Transverse colon (tissue), 4 donors: Measurements from ENCODE around the gene FOXL3.

ENCODE experiments used
- POLR2A ChIP-seq: fragments of 450-650 bp; IDR thresholded peaks from one replicate; pipeline ENCODE4 v1.6.1; 2016; ENCODE audit warnings: antibody characterized with exemption, mild to moderate bottlenecking, moderate library complexity
- POLR2AphosphoS5 ChIP-seq, 3 donors: sonication (generic); formaldehyde crosslinking; IDR thresholded peaks; one replicate each; pipeline ENCODE4 v1.6.1; 2016; ENCODE audit warnings: antibody characterized with exemption in 3 of 3
- TF ChIP-seq, protein P1 (sequence below), 5 experiments: fragments of 200-600 bp in 3 of 5; fragments of 450-650 bp in 2 of 5; sonication (generic) in 3 of 5; IDR thresholded peaks; 1 replicate in 2 of 5; 2 replicates in 3 of 5; pipeline ENCODE4 v1.5.1; 2016 to 2017; ENCODE audit warnings: antibody characterized with exemption in 5 of 5, inconsistent platforms in 3 of 5, mild to moderate bottlenecking in 2 of 5, moderate library complexity in 1 of 5

DNA sequence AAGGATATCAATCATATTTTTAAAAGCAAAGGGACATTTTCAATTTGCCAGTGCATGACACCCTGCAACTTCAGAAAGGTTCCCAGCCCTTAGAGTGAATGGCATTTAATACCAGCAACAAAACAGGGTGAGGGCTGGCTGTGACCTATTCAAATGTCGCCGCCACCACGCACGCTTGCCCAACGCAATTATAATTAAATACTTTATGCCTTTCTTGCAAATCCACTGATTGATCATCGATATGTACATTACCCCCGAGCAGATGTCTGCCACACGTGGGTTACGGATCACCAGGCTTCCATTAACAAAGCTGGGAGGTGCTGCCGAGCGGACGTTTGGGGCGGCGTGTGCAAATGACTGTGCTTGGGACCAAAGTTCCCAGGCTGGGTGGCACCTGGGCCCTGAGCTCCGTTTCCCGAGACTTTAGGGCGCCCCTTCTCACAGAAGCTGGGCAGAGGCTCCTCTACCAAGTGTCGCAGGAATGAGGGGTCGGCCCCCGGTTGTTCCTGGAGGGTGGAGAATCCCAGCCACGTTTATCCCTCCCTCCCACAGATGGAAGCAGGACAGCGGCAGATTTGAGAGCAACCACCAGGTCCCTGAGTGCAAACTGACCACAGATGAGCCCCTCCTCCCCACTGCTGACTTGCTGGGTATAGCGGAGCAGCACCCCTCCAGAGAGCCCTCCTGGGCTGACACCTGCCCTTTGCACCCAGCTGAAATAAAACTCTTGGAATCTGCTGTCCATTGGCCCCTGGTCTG lies 3.9 kb downstream of the FOXL3 start:
- TF ChIP-seq POLR2AphosphoS5 (IDR thresholded peaks at IDR 0.05), result no peak
- no peak for TF ChIP-seq POLR2A
- TF ChIP-seq, protein P1, sequence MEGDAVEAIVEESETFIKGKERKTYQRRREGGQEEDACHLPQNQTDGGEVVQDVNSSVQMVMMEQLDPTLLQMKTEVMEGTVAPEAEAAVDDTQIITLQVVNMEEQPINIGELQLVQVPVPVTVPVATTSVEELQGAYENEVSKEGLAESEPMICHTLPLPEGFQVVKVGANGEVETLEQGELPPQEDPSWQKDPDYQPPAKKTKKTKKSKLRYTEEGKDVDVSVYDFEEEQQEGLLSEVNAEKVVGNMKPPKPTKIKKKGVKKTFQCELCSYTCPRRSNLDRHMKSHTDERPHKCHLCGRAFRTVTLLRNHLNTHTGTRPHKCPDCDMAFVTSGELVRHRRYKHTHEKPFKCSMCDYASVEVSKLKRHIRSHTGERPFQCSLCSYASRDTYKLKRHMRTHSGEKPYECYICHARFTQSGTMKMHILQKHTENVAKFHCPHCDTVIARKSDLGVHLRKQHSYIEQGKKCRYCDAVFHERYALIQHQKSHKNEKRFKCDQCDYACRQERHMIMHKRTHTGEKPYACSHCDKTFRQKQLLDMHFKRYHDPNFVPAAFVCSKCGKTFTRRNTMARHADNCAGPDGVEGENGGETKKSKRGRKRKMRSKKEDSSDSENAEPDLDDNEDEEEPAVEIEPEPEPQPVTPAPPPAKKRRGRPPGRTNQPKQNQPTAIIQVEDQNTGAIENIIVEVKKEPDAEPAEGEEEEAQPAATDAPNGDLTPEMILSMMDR (IDR thresholded peaks at IDR 0.05), result no peak
